Naive thymus-derived CD8-positive, alpha-beta T cell (primary cell): ENCODE results near the gene SYT17. TPM values are rescaled to one million over a fixed set of nuclear protein-coding genes. Genes with fewer than 3 reads are reported as not detected.

ENCODE experiments used
- ATAC-seq, 2 donors: fragments of 150-1000 bp; cut with Tn5 transposase in 1 of 2; sonication (Bioruptor Pico), chemical (Tn5 transposase) in 1 of 2; 1 replicate in 1 of 2; 2 replicates in 1 of 2; pipeline ENCODE4 v1.10.0; 2021; ENCODE audit warnings: mild to moderate bottlenecking in 2 of 2, moderate library complexity in 2 of 2
- POLR2A ChIA-PET: fragments of 350-600 bp; sonication (Branson Sonifier 250); formaldehyde crosslinking; loops from one replicate; lab custom pipeline; 2021; ENCODE audit warnings: antibody characterized with exemption; lab: Charles Lee
- DNase-seq, 10 donors: peaks; one replicate each; pipeline versions ENCODE4 v3.0.0 to v3.0.0-alpha.2; 2020 to 2022
- H3K27ac Mint-ChIP-seq, 10 donors: one replicate each; pipeline ENCODE4 v1.8.0; 2020 to 2022; ENCODE audit warnings: mild to moderate bottlenecking in 10 of 10, mixed read lengths in 10 of 10, moderate library complexity in 4 of 10, inconsistent platforms in 1 of 10
- H3K27me3 Mint-ChIP-seq, 5 donors: one replicate each; pipeline ENCODE4 v1.8.0; 2021 to 2022; ENCODE audit warnings: mixed read lengths in 5 of 5
- H3K36me3 Mint-ChIP-seq, 3 donors: one replicate each; pipeline ENCODE4 v1.8.0; 2020 to 2022; ENCODE audit warnings: mixed read lengths in 3 of 3, mild to moderate bottlenecking in 2 of 3, inconsistent platforms in 1 of 3
- H3K4me1 Mint-ChIP-seq, 4 donors: one replicate each; pipeline ENCODE4 v1.8.0; 2021 to 2022; ENCODE audit warnings: mixed read lengths in 4 of 4
- H3K4me3 Mint-ChIP-seq, 10 donors: one replicate each; pipeline ENCODE4 v1.8.0; 2020 to 2022; ENCODE audit warnings: mild to moderate bottlenecking in 10 of 10, mixed read lengths in 10 of 10, moderate library complexity in 6 of 10, inconsistent platforms in 1 of 10
- H3K9me3 Mint-ChIP-seq, 9 donors: one replicate each; pipeline ENCODE4 v1.8.0; 2020 to 2022; ENCODE audit warnings: mixed read lengths in 9 of 9, mild to moderate bottlenecking in 3 of 9, inconsistent platforms in 1 of 9, moderate library complexity in 1 of 9
- polyA plus RNA-seq, 3 donors: library from polyadenylated mRNA; unstranded; fragments of 300-500 nt; fragmentation: Illumina TruSeq; gene quantifications; one replicate each; pipeline ENCODE4 v1.2.3, GENCODE V29; 2021
- total RNA-seq, 8 experiments: library from RNA in 2 of 8; stranded (reverse) in 2 of 8; gene quantifications; one replicate each; pipeline ENCODE4 v1.2.3 and lab custom pipeline; 2021 to 2026

SYT17 gene
- total and polyA plus RNA-seq, 5 experiments from 2014 or later = 0.52 to 0.62 TPM; not detected in 3

GRCh38 chr16:19145010-19145409, 23.0 kb upstream of the SYT17 start:
- POLR2A ChIA-PET = no interaction called here
- ATAC-seq = no peak

GRCh38 chr16:19147126-19147525, 20.9 kb upstream of the SYT17 start:
- Mint-ChIP-seq H3K27ac (no peak overlapping the region), H3K4me1 (no peaks in the 10 kb centered on the region), H3K9me3 (peaks cover 0 to 20% (median 10%) of the 10 kb centered on the region in 9 donors), H3K36me3 (no peaks in the 10 kb centered on the region), H3K27me3 (peaks cover 12 to 50% (median 15%) of the 10 kb centered on the region in 5 donors), H3K4me3 (no peak overlapping the region)
- no peak for DNase-seq
- ATAC-seq = no peak
- POLR2A ChIA-PET = no interaction called here

More at GRCh38 chr16:19145010-19145409, 23.0 kb upstream of the SYT17 start:
- Mint-ChIP-seq H3K27ac (no peak overlapping the region), H3K36me3 (no peaks in the 10 kb centered on the region), H3K9me3 (peaks cover 0 to 20% (median 10%) of the 10 kb centered on the region in 9 donors), H3K4me1 (no peaks in the 10 kb centered on the region), H3K27me3 (peaks cover 10 to 44% (median 19%) of the 10 kb centered on the region in 5 donors), H3K4me3 (no peak overlapping the region)
- no peak for DNase-seq

- Mint-ChIP-seq H3K36me3 (no peaks in the 10 kb centered on the region), H3K27ac (no peak overlapping the region), H3K4me3 (no peak overlapping the region), H3K27me3 (peaks cover 12 to 50% (median 17%) of the 10 kb centered on the region in 5 donors), H3K9me3 (peaks cover 0 to 20% (median 10%) of the 10 kb centered on the region in 9 donors), H3K4me1 (no peaks in the 10 kb centered on the region)
- DNase-seq = no peak
- ATAC-seq = no peak
- POLR2A ChIA-PET = no interaction called here
Measured at GRCh38 chr16:19147627-19148026, 20.4 kb upstream of the SYT17 start.

- no peak for ATAC-seq
- H3K27me3 Mint-ChIP-seq = peaks cover 10 to 50% (median 16%) of the 10 kb centered on the region in 5 donors
- POLR2A ChIA-PET = no interaction called here
- no peak for DNase-seq
- no peak overlapping the region for H3K27ac Mint-ChIP-seq
- peaks cover 0 to 20% (median 10%) of the 10 kb centered on the region in 9 donors for H3K9me3 Mint-ChIP-seq
- no peaks in the 10 kb centered on the region for H3K4me1 Mint-ChIP-seq
- H3K4me3 Mint-ChIP-seq = no peak overlapping the region
- no peaks in the 10 kb centered on the region for H3K36me3 Mint-ChIP-seq
Measured at GRCh38 chr16:19148189-19148588, 19.9 kb upstream of the SYT17 start.

GRCh38 chr16:19151310-19151709, 16.7 kb upstream of the SYT17 start:
- Mint-ChIP-seq H3K27me3 (peaks cover 7 to 38% (median 14%) of the 10 kb centered on the region in 5 donors), H3K9me3 (peaks cover 0 to 20% (median 10%) of the 10 kb centered on the region in 9 donors), H3K4me1 (peaks cover 0 to 2% (median 0%) of the 10 kb centered on the region in 4 donors), H3K4me3 (no peak overlapping the region), H3K36me3 (no peaks in the 10 kb centered on the region), H3K27ac (no peak overlapping the region)
- POLR2A ChIA-PET = no interaction called here
- no peak for ATAC-seq
- DNase-seq = no peak

GRCh38 chr16:19152042-19152441, 16.0 kb upstream of the SYT17 start:
- ATAC-seq = no peak
- no peak overlapping the region for H3K27ac Mint-ChIP-seq
- H3K4me3 Mint-ChIP-seq = no peak overlapping the region
- H3K9me3 Mint-ChIP-seq = peaks cover 0 to 21% (median 9%) of the 10 kb centered on the region in 9 donors
- no peak for DNase-seq
- POLR2A ChIA-PET = no interaction called here
- H3K4me1 Mint-ChIP-seq = peaks cover 0 to 2% (median 0%) of the 10 kb centered on the region in 4 donors
- no peaks in the 10 kb centered on the region for H3K36me3 Mint-ChIP-seq
- peaks cover 4 to 38% (median 14%) of the 10 kb centered on the region in 5 donors for H3K27me3 Mint-ChIP-seq

- Mint-ChIP-seq H3K4me1 (peaks cover 0 to 2% (median 0%) of the 10 kb centered on the region in 4 donors), H3K36me3 (no peaks in the 10 kb centered on the region), H3K27me3 (peaks cover 5 to 38% (median 9%) of the 10 kb centered on the region in 5 donors), H3K27ac (peak overlapping the region in 1 of 10 donors; percentile 43), H3K9me3 (peaks cover 0 to 9% (median 4%) of the 10 kb centered on the region in 9 donors), H3K4me3 (no peak overlapping the region)
- no peak for DNase-seq
- ATAC-seq = no peak
- POLR2A ChIA-PET = no interaction called here
Measured at GRCh38 chr16:19153876-19154275, 14.2 kb upstream of the SYT17 start.

- Mint-ChIP-seq H3K4me3 (no peak overlapping the region), H3K9me3 (peaks cover 0 to 16% (median 5%) of the 10 kb centered on the region in 9 donors), H3K27ac (no peak overlapping the region), H3K4me1 (no peaks in the 10 kb centered on the region), H3K36me3 (peaks cover 0 to 5% (median under 1%) of the 10 kb centered on the region in 3 donors), H3K27me3 (peaks cover 0 to 20% (median 5%) of the 10 kb centered on the region in 5 donors)
- POLR2A ChIA-PET = no interaction called here
- ATAC-seq (no peak), DNase-seq (no peak)
Measured at GRCh38 chr16:19162085-19162484, 6.0 kb upstream of the SYT17 start.

GRCh38 chr16:19163215-19163614, 4.8 kb upstream of the SYT17 start:
- Mint-ChIP-seq H3K4me1 (no peaks in the 10 kb centered on the region), H3K27ac (no peak overlapping the region), H3K4me3 (no peak overlapping the region), H3K27me3 (peaks cover 0 to 15% (median 5%) of the 10 kb centered on the region in 5 donors), H3K36me3 (peaks cover 0 to 5% (median 2%) of the 10 kb centered on the region in 3 donors), H3K9me3 (peaks cover 0 to 16% (median 5%) of the 10 kb centered on the region in 9 donors)
- ATAC-seq (no peak), DNase-seq (no peak)
- POLR2A ChIA-PET = no interaction called here

- Mint-ChIP-seq H3K4me1 (no peaks in the 10 kb centered on the region), H3K4me3 (no peak overlapping the region), H3K36me3 (peaks cover 0 to 5% (median 2%) of the 10 kb centered on the region in 3 donors), H3K27ac (no peak overlapping the region), H3K27me3 (peaks cover 0 to 13% (median 2%) of the 10 kb centered on the region in 5 donors), H3K9me3 (peaks cover 0 to 16% (median 5%) of the 10 kb centered on the region in 9 donors)
- no peak for DNase-seq
- no peak for ATAC-seq
- POLR2A ChIA-PET = no interaction called here
Measured at GRCh38 chr16:19164285-19164684, 3.8 kb upstream of the SYT17 start.

- H3K27ac Mint-ChIP-seq = no peak overlapping the region
- ATAC-seq (no peak), DNase-seq (no peak)
- H3K36me3 Mint-ChIP-seq = peaks cover 0 to 12% (median 2%) of the 10 kb centered on the region in 3 donors
- POLR2A ChIA-PET = no interaction called here
- H3K4me1 Mint-ChIP-seq = peaks cover 0 to 5% (median 0%) of the 10 kb centered on the region in 4 donors
- H3K9me3 Mint-ChIP-seq = peaks cover 0 to 16% (median 5%) of the 10 kb centered on the region in 9 donors
- no peak overlapping the region for H3K4me3 Mint-ChIP-seq
- peaks cover 7 to 21% (median 8%) of the 10 kb centered on the region in 5 donors for H3K27me3 Mint-ChIP-seq
Measured at GRCh38 chr16:19165101-19165500, 2.9 kb upstream of the SYT17 start.

GRCh38 chr16:19166500-19166899, 1.5 kb upstream of the SYT17 start:
- DNase-seq = no peak
- POLR2A ChIA-PET = no interaction called here
- H3K4me3 Mint-ChIP-seq = no peak overlapping the region
- H3K9me3 Mint-ChIP-seq = peaks cover 0 to 16% (median 5%) of the 10 kb centered on the region in 9 donors
- no peak for ATAC-seq
- H3K27ac Mint-ChIP-seq = no peak overlapping the region
- H3K27me3 Mint-ChIP-seq = peaks cover 10 to 24% (median 13%) of the 10 kb centered on the region in 5 donors
- peaks cover 0 to 5% (median 0%) of the 10 kb centered on the region in 4 donors for H3K4me1 Mint-ChIP-seq
- peaks cover 0 to 12% (median 2%) of the 10 kb centered on the region in 3 donors for H3K36me3 Mint-ChIP-seq

- POLR2A ChIA-PET = no interaction called here
- ATAC-seq = no peak
- no peak overlapping the region for H3K27ac Mint-ChIP-seq
- H3K9me3 Mint-ChIP-seq = peaks cover 0 to 10% (median 1%) of the 10 kb centered on the region in 9 donors
- H3K27me3 Mint-ChIP-seq = peaks cover 12 to 27% (median 13%) of the 10 kb centered on the region in 5 donors
- peaks cover 0 to 5% (median 0%) of the 10 kb centered on the region in 4 donors for H3K4me1 Mint-ChIP-seq
- peaks cover 0 to 7% (median 2%) of the 10 kb centered on the region in 3 donors for H3K36me3 Mint-ChIP-seq
- no peak for DNase-seq
- no peak overlapping the region for H3K4me3 Mint-ChIP-seq
Measured at GRCh38 chr16:19168371-19169081, 486 bp downstream of the SYT17 start.
